Measurements from ENCODE around the gene LZTS3. TPM values are rescaled to one million over a fixed set of nuclear protein-coding genes. Genes with fewer than 3 reads are reported as not detected.
"Not testable (repeated sequence)": the region's sequence is repeated elsewhere in the genome, so short reads cannot be mapped to it uniquely, and the experiment has no call there.

The LZTS3 gene
- total RNA-seq, 1 experiment from 2014 or later = 32.6 TPM

GRCh38 chr20:3124773-3125560, 48.4 kb downstream of the LZTS3 start:
- H3K4me1 Mint-ChIP-seq; H3K27ac Mint-ChIP-seq; CTCF ChIA-PET; POLR2A ChIA-PET; H3K27me3 Mint-ChIP-seq (ENCODE audit: low read depth); DNase-seq (ENCODE audit: low spot score); H3K4me3 Mint-ChIP-seq; ATAC-seq: not testable (repeated sequence)
- H3K9me3 Mint-ChIP-seq = peaks cover 23% of the 10 kb centered on the region
- peaks cover 50% of the 10 kb centered on the region for H3K36me3 Mint-ChIP-seq

- POLR2A ChIA-PET; H3K4me1 Mint-ChIP-seq; H3K27ac Mint-ChIP-seq; H3K4me3 Mint-ChIP-seq; H3K27me3 Mint-ChIP-seq (ENCODE audit: low read depth); DNase-seq (ENCODE audit: low spot score); ATAC-seq; CTCF ChIA-PET: not testable (repeated sequence)
- Mint-ChIP-seq H3K9me3 (peaks cover 23% of the 10 kb centered on the region), H3K36me3 (peaks cover 50% of the 10 kb centered on the region)
Observed at GRCh38 chr20:3124163-3124562, 49.2 kb downstream of the LZTS3 start.

GRCh38 chr20:3123542-3123941, 49.8 kb downstream of the LZTS3 start:
- peaks cover 50% of the 10 kb centered on the region for H3K36me3 Mint-ChIP-seq
- H3K27ac Mint-ChIP-seq = no peak overlapping the region
- POLR2A ChIA-PET = no interaction called here
- no peak for ATAC-seq
- peaks cover 23% of the 10 kb centered on the region for H3K9me3 Mint-ChIP-seq
- no peaks in the 10 kb centered on the region for H3K4me1 Mint-ChIP-seq
- no peak for DNase-seq (ENCODE audit: low spot score)
- TF ChIP-seq E2F5 (CRISPR knock-in tag; IDR thresholded peaks at IDR 0.05) (no peak), HMGA2 (CRISPR knock-in tag; IDR thresholded peaks at IDR 0.05) (no peak), ZNF121 (CRISPR knock-in tag; IDR thresholded peaks at IDR 0.05) (no peak), NFATC4 (CRISPR knock-in tag; IDR thresholded peaks at IDR 0.05) (no peak), PRRX2 (CRISPR knock-in tag; IDR thresholded peaks at IDR 0.05) (no peak), TCF7 (CRISPR knock-in tag; IDR thresholded peaks at IDR 0.05; ENCODE audit: low read depth) (no peak), NFYB (CRISPR knock-in tag; conservative IDR thresholded peaks at IDR 0.05; ENCODE audit: low read depth) (no peak), MAX (CRISPR knock-in tag; IDR thresholded peaks at IDR 0.05) (no peak), TEAD4 (CRISPR knock-in tag; IDR thresholded peaks at IDR 0.05) (no peak), E2F4 (CRISPR knock-in tag; IDR thresholded peaks at IDR 0.05; ENCODE audit: borderline replicate concordance, low read depth) (no peak), GRHL2 (CRISPR knock-in tag; IDR thresholded peaks at IDR 0.05; ENCODE audit: insufficient replicate concordance, severe bottlenecking) (no peak), SOX15 (CRISPR knock-in tag; IDR thresholded peaks at IDR 0.05) (no peak)
- TF ChIP-seq, protein P1, sequence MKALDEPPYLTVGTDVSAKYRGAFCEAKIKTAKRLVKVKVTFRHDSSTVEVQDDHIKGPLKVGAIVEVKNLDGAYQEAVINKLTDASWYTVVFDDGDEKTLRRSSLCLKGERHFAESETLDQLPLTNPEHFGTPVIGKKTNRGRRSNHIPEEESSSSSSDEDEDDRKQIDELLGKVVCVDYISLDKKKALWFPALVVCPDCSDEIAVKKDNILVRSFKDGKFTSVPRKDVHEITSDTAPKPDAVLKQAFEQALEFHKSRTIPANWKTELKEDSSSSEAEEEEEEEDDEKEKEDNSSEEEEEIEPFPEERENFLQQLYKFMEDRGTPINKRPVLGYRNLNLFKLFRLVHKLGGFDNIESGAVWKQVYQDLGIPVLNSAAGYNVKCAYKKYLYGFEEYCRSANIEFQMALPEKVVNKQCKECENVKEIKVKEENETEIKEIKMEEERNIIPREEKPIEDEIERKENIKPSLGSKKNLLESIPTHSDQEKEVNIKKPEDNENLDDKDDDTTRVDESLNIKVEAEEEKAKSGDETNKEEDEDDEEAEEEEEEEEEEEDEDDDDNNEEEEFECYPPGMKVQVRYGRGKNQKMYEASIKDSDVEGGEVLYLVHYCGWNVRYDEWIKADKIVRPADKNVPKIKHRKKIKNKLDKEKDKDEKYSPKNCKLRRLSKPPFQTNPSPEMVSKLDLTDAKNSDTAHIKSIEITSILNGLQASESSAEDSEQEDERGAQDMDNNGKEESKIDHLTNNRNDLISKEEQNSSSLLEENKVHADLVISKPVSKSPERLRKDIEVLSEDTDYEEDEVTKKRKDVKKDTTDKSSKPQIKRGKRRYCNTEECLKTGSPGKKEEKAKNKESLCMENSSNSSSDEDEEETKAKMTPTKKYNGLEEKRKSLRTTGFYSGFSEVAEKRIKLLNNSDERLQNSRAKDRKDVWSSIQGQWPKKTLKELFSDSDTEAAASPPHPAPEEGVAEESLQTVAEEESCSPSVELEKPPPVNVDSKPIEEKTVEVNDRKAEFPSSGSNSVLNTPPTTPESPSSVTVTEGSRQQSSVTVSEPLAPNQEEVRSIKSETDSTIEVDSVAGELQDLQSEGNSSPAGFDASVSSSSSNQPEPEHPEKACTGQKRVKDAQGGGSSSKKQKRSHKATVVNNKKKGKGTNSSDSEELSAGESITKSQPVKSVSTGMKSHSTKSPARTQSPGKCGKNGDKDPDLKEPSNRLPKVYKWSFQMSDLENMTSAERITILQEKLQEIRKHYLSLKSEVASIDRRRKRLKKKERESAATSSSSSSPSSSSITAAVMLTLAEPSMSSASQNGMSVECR (CRISPR knock-in tag; IDR thresholded peaks at IDR 0.05; ENCODE audit: borderline replicate concordance) = no peak
- H3K27me3 Mint-ChIP-seq (ENCODE audit: low read depth) = peaks cover 3% of the 10 kb centered on the region; the same call in 1 of the 2 replicates
- H3K4me3 Mint-ChIP-seq = no peak overlapping the region
- CTCF ChIA-PET = no interaction called here

Measured in WTC11 (cell line).